ENCODE measurements around the gene SCNN1A.

DNA sequence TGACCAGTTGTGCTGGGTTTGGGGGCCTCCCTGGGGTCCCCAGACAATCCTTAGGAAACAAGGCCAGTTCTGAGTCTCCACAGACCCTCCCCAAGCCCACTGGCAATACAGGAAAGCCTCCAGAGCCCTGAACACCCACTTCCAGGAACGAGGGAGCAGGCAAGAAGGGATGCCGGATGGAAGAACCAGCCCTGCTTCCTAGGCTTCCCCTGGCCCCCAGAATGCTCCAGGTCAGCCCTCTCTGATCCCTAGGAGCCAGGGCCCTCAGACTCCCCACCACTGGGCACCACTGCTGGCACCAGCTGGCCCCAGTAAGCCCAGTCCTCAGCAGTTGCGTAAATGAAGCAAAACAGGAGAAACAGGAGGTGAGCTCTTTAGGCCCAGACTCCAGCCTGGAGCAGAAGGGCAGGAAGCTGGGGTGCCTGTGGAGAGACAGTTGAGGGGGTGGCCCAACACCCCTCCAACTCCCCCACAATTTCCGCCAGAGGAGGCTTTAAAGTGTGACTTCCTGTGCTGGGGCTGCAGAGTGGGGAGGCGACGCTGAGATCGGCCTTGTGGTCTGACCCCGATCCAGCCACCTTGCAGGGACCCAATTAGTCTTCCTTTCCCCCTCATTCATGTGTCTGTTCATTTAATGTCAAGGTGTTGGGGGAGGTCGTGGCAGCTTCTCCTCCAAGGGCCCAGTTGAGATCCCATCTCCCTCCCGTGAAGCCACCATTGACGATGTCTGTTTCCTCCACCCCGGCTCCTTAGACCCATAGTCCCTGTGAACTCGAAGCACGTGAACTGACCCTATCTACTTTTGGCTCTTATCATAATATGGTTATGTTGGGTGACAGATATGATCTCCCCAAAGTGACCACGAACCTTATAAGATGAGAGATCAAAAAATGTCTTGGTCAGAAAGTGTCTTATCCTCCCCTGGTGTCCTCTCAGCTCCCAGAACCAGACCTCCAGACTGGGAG lies 38.2 kb downstream of the SCNN1A start:
- TF ChIP-seq, protein P1, sequence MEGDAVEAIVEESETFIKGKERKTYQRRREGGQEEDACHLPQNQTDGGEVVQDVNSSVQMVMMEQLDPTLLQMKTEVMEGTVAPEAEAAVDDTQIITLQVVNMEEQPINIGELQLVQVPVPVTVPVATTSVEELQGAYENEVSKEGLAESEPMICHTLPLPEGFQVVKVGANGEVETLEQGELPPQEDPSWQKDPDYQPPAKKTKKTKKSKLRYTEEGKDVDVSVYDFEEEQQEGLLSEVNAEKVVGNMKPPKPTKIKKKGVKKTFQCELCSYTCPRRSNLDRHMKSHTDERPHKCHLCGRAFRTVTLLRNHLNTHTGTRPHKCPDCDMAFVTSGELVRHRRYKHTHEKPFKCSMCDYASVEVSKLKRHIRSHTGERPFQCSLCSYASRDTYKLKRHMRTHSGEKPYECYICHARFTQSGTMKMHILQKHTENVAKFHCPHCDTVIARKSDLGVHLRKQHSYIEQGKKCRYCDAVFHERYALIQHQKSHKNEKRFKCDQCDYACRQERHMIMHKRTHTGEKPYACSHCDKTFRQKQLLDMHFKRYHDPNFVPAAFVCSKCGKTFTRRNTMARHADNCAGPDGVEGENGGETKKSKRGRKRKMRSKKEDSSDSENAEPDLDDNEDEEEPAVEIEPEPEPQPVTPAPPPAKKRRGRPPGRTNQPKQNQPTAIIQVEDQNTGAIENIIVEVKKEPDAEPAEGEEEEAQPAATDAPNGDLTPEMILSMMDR (IDR thresholded peaks at IDR 0.05), result no peak
- no peak for TF ChIP-seq POLR2A (IDR thresholded peaks at IDR 0.05)

All from heart left ventricle (tissue), 13 donors.